Bronchial epithelial cell (primary cell): ENCODE results near the gene EPS8L1. TPM values are rescaled to one million over a fixed set of nuclear protein-coding genes. Genes with fewer than 3 reads are reported as not detected.
"Not testable (repeated sequence)": the region's sequence is repeated elsewhere in the genome, so short reads cannot be mapped to it uniquely, and the experiment has no call there.

Experiments used
- DNase-seq: peaks from one replicate; pipeline ENCODE4 v3.0.0-alpha.2; 2010; ENCODE audit warnings: low read depth
- FAIRE-seq: peaks from 2 replicates; lab custom pipeline; 2011; peaks lifted over from hg19 to GRCh38; lab: Jason Lieb, UNC
- H3K27me3 ChIP-seq: 2 replicates; pipeline ENCODE4 v1.5.1; 2011; ENCODE audit warnings: low read length; ENCODE audit not compliant: control insufficient read depth, insufficient read depth
- H3K36me3 ChIP-seq: 2 replicates; pipeline ENCODE4 v1.5.1; 2011; ENCODE audit warnings: low read length; ENCODE audit not compliant: control insufficient read depth, insufficient read depth
- H3K4me3 ChIP-seq: 2 replicates; pipeline ENCODE4 v1.5.1; 2011; ENCODE audit warnings: mild to moderate bottlenecking, low read depth, low read length, control low read depth
- total RNA-seq: library from RNA; depleted of rRNA; stranded (reverse); fragments of >200 nt; gene quantifications from 2 replicates; pipeline ENCODE4 v1.2.1, GENCODE V29; 2014
- TF ChIP-seq, protein P1 (sequence below): IDR thresholded peaks from 2 replicates; pipeline ENCODE4 v1.5.1; 2011; ENCODE audit warnings: mild to moderate bottlenecking, moderate library complexity, low read length, control low read depth, inconsistent platforms; ENCODE audit not compliant: insufficient read depth, severe bottlenecking

The EPS8L1 gene
- total RNA-seq, 1 donor from 2014 or later: 117 TPM

DNA sequence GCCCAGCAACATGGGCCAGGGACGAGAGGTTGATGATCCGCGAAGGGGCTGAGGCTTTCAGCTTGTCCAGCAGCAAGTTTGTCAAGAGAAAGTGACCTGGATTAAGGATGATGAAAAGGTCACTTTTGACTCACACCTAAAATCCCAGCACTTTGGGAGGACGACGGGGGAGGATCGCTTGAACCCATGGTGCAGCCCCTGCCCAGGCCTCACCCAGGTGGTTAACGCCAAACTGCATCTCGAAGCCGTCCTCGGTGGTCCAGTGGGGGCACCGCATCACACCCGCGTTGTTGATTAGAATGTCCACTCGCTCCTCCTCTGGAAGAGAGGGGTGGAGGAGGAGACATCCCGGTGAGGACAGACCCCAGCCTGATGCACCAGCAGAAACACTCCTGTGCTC, 27.2 kb upstream of the EPS8L1 start:
- DNase-seq (no peak), FAIRE-seq (no peak)
- TF ChIP-seq, protein P1, sequence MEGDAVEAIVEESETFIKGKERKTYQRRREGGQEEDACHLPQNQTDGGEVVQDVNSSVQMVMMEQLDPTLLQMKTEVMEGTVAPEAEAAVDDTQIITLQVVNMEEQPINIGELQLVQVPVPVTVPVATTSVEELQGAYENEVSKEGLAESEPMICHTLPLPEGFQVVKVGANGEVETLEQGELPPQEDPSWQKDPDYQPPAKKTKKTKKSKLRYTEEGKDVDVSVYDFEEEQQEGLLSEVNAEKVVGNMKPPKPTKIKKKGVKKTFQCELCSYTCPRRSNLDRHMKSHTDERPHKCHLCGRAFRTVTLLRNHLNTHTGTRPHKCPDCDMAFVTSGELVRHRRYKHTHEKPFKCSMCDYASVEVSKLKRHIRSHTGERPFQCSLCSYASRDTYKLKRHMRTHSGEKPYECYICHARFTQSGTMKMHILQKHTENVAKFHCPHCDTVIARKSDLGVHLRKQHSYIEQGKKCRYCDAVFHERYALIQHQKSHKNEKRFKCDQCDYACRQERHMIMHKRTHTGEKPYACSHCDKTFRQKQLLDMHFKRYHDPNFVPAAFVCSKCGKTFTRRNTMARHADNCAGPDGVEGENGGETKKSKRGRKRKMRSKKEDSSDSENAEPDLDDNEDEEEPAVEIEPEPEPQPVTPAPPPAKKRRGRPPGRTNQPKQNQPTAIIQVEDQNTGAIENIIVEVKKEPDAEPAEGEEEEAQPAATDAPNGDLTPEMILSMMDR: no peak
- no peak overlapping the region for H3K4me3 ChIP-seq
- no peaks in the 10 kb centered on the region for H3K27me3 ChIP-seq
- H3K36me3 ChIP-seq: peaks cover 35% of the 10 kb centered on the region

DNA sequence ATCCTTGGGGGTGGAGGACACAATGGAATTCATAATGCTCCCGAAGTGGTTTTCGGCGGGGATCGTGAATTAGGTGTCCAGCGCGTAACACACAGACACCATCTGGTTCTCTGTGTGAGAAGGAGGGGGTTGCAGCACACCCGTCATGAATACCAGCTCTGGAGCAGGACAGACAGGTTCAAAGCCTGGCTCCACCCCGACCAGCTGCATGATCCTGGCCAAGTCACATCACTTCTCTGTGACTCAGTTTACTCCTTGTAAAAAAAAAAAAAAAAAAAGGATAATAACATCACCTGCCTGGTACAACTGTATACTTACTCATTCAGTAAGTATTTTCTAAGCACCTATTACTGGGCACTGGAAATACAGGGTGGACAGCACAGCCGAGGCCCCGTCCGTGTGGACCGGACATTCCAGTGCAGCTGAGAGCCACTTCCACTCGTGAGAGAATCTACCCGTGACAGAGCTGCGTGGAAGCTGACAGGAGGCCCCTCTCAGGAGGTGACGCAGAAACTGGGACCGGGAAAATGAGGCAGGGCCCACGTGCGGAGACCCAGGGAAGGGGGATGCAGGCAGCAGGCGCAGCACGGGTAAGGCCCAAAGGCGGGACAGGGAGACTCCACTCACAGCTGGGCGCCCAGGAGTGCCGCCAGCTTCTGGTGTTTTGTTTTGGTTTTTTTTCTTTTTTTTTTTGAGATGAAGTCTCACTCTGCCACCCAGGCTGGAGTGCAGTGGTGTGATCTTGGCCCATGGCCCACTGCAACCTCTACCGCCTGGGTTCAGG, 24.7 kb upstream of the EPS8L1 start:
- Histone ChIP-seq H3K36me3 (peaks cover 32% of the 10 kb centered on the region), H3K4me3 (no peak overlapping the region), H3K27me3 (no peaks in the 10 kb centered on the region)
- FAIRE-seq: no peak
- DNase-seq: no peak
- TF ChIP-seq, protein P1: no peak

DNA sequence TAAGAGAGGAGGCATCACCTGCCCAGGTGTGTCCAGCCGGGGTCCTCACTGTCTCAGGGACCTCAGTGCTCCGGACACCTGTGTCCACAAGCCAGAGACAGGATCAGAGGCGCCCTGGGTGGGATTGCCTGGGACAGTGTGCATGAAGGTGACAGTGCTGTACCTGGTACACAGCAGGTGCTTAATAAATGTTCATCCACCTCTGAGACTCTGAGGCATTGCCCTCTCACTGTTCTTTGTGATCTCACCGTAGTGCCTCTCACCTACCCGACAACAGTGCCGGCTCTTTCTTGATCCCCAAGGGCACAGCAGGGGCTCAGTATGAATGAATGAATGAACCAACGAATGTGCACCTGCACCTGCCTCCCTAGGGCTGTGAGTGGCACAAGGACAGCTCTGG, 21.9 kb upstream of the EPS8L1 start:
- no peak for DNase-seq

DNA sequence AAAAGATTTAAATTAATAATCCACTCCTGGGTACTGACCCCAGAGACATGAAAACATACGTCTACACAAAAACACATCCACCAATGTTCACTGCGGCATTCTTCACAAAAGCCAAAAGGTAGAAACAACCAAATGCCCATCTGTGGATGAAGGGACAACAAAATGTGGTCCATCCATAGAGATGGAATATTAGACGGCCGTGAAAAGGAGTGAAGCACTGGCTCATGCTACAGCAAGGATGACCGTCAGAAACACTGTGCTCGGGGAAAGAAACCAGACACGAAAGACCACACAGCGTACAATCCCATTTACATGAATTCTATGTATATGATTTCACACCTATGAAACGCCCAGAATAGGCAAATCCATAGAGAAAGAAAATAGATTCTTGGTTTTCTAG, 18.8 kb upstream of the EPS8L1 start:
- Histone ChIP-seq H3K4me3 (no peak overlapping the region), H3K27me3 (no peaks in the 10 kb centered on the region), H3K36me3 (peaks cover 17% of the 10 kb centered on the region)
- TF ChIP-seq, protein P1: no peak
- DNase-seq: no peak
- FAIRE-seq: no peak

More for the DNA sequence above, 21.9 kb upstream of the EPS8L1 start:
- Histone ChIP-seq H3K36me3 (peaks cover 22% of the 10 kb centered on the region), H3K4me3 (no peak overlapping the region), H3K27me3 (no peaks in the 10 kb centered on the region)
- no peak for FAIRE-seq
- TF ChIP-seq, protein P1: no peak

DNA sequence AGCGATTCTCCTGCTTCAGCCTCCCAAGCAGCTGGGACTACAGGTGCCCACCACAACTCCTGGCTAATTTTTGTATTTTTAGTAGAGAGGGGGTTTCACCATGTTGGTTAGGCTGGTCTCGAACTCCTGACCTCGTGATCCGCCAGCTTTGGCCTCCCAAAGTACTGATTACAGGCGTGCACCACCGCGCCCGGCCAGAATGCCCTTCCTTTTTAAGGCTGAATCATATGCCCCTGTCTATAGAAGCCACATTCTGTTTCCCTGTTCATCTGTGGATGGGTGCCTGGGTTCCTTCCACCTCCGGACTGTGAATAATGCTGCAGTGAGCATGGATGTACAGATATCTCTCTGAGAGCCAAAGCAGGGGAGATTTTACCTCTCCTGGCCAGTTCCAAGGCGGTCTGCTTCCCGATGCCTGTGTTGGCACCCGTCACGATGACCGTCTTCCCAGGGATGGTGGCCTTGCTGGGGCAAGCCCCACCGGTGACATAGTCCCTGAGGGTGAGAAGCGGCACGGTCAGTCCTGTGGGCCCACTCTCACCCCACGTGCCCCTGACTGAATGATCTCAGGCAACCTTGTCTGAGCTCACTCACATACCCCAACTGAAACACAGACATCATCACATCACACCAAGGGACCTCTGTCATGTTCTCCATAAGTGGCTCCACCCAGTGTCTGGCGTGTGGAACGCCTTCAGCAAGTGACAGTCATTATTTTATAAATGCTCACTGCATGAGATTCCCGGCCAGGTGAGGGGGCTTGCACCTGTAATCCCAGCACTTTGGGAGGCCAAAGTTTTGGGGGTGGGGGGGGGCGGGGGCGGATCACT, 16.7 kb upstream of the EPS8L1 start:
- no peak overlapping the region for H3K4me3 ChIP-seq
- no peak for FAIRE-seq
- H3K27me3 ChIP-seq: no peaks in the 10 kb centered on the region
- peaks cover 12% of the 10 kb centered on the region for H3K36me3 ChIP-seq
- DNase-seq: no peak
- TF ChIP-seq, protein P1: no peak

DNA sequence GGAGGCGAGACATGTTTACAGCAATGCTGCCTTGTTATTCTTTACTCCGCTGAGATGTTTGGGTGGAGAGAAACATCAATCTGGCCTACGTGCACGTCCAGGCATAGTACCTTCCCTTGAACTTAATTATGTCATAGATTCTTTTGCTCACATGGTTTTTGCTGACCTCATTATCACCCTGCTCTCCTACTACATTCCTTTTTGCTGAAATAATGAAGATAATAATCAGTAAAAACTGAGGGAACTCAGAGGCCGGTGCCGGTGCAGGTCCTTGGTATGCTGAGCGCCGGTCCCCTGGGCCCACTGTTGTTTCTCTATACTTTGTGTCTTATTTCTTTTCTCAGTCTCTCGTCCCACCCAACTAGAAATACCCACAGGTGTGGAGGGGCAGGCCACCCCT, 15.4 kb upstream of the EPS8L1 start:
- peak; percentile 12 for DNase-seq
- H3K27me3 ChIP-seq, FAIRE-seq, H3K4me3 ChIP-seq: not testable (repeated sequence)
- H3K36me3 ChIP-seq: peaks cover 11% of the 10 kb centered on the region
